Ishikawa (cell line): ENCODE measurements around the gene FSTL4.

ENCODE experiments used
- CEBPB ChIP-seq: IDR thresholded peaks from 2 replicates; pipeline ENCODE4 v1.6.1; 2012
- CREB1 ChIP-seq: IDR thresholded peaks from 2 replicates; pipeline ENCODE4 v1.6.1; 2012; ENCODE audit warnings: low read depth
- EGR1 ChIP-seq: IDR thresholded peaks from 2 replicates; pipeline ENCODE4 v1.6.1; 2012
- EP300 ChIP-seq: IDR thresholded peaks from 2 replicates; pipeline ENCODE4 v1.6.1; 2012; ENCODE audit warnings: borderline replicate concordance
- FOXM1 ChIP-seq: IDR thresholded peaks from 2 replicates; pipeline ENCODE4 v1.6.1; 2012; ENCODE audit warnings: low read depth, borderline replicate concordance
- MAX ChIP-seq: IDR thresholded peaks from 2 replicates; pipeline ENCODE4 v1.6.1; 2012
- NFIC ChIP-seq: IDR thresholded peaks from 2 replicates; pipeline ENCODE4 v1.6.1; 2012
- RAD21 ChIP-seq: IDR thresholded peaks from 2 replicates; pipeline ENCODE4 v1.6.1; 2012; ENCODE audit warnings: low read depth
- REST ChIP-seq: IDR thresholded peaks from 2 replicates; pipeline ENCODE4 v1.6.1; 2012; ENCODE audit warnings: low read depth, mild to moderate bottlenecking
- TAF1 ChIP-seq: IDR thresholded peaks from 2 replicates; pipeline ENCODE4 v1.6.1; 2012; ENCODE audit warnings: low read depth, mild to moderate bottlenecking
- TCF12 ChIP-seq: IDR thresholded peaks from 2 replicates; pipeline ENCODE4 v1.6.1; 2012; ENCODE audit warnings: low read depth
- TEAD4 ChIP-seq: IDR thresholded peaks from 2 replicates; pipeline ENCODE4 v1.6.1; 2012
- YY1 ChIP-seq: IDR thresholded peaks from 2 replicates; pipeline ENCODE4 v1.6.1; 2012; ENCODE audit warnings: low read depth
- ZBTB7A ChIP-seq: IDR thresholded peaks from 2 replicates; pipeline ENCODE4 v1.6.1; 2012; ENCODE audit warnings: low read depth
- TF ChIP-seq, protein P1 (sequence below): IDR thresholded peaks from 2 replicates; pipeline ENCODE4 v1.6.1; 2012

Gene FSTL4

DNA sequence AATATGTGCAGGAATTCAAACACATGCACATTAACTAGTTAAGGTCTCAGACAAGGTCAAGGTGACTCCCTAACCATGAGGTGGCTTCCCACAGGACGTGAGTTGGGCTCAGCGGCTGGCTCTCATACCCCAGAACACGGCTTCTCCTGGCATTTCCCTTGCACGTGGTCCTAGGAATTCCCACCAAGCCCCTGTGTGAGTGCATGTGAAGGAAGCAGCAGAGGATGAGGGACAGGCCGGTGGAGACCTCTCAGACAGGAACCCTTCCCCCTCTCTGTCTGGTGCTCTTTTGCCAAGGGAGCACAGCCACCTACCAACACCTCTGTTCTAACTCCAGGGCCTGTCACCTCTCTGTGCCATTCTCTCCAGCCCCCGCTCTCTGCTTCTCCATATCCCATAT lies 271.0 kb downstream of the FSTL4 start:
- TF ChIP-seq, protein P1, sequence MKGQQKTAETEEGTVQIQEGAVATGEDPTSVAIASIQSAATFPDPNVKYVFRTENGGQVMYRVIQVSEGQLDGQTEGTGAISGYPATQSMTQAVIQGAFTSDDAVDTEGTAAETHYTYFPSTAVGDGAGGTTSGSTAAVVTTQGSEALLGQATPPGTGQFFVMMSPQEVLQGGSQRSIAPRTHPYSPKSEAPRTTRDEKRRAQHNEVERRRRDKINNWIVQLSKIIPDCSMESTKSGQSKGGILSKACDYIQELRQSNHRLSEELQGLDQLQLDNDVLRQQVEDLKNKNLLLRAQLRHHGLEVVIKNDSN, result no peak
- TF ChIP-seq RAD21 (no peak), REST (no peak), NFIC (no peak), TCF12 (no peak), TAF1 (no peak), EGR1 (no peak), FOXM1 (no peak), ZBTB7A (no peak), MAX (no peak), TEAD4 (no peak), CREB1 (no peak), YY1 (no peak), CEBPB (no peak), EP300 (no peak)

DNA sequence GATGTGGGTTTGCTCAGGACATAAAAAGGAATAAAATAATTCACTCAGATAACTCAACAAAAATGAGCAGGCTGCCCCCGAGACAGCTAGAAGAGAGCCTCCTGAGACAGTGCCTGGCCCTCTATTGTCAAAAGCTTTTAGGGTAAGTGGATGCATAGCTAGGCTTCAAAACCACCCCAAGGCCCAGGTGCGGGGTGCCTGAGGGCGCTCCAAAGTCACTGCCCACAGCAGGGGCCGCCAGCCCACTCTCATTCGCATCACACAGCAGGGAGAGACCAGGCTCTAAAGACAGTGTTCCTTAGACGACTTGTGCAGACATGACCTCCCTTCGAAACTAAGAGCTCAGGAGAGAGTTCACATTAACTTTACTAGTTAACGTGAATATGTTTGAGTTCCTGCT lies 271.5 kb downstream of the FSTL4 start:
- no peak for TF ChIP-seq FOXM1
- no peak for TF ChIP-seq CREB1
- TF ChIP-seq YY1, result no peak

DNA sequence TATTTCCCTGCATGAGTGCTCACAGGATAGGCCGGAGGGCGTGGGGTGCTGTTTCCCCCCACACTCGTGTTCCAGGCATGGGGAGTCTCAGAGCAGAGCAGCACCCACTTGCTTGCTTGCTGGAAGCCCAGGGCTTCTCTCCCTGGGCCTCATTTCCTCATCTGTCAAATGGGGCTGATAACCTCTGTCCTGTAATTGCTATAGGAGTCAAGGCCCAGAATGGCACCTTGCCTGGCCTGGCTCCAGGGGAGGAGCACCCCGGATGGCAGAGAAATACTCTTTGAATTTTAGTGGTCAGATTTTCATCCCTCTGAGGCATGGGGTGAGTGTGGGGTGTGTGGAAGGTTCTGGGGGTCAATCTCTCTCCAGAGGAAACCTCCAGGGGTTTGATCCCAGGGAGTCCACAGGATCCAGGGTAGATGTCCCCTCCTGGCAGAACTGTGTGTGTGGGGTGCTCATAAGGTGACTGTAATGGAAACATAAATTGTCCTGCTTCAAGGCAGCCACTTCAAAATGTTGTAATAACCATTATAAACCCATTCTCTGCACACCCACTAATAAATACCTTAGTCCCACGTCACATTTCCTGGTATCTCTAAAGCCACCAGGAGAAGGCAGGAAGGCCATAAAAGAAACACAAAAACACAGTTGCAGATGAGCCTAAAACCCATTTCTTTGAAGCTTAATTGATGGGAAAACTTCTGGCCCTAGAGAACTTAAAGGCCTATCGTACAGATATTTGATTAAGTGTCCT lies 272.2 kb downstream of the FSTL4 start:
- TF ChIP-seq TAF1, result no peak
- no peak for TF ChIP-seq CREB1
- TF ChIP-seq NFIC, result no peak
- no peak for TF ChIP-seq RAD21
- no peak for TF ChIP-seq TEAD4
- TF ChIP-seq ZBTB7A, result no peak
- TF ChIP-seq EGR1, result no peak
- no peak for TF ChIP-seq FOXM1
- no peak for TF ChIP-seq TCF12

DNA sequence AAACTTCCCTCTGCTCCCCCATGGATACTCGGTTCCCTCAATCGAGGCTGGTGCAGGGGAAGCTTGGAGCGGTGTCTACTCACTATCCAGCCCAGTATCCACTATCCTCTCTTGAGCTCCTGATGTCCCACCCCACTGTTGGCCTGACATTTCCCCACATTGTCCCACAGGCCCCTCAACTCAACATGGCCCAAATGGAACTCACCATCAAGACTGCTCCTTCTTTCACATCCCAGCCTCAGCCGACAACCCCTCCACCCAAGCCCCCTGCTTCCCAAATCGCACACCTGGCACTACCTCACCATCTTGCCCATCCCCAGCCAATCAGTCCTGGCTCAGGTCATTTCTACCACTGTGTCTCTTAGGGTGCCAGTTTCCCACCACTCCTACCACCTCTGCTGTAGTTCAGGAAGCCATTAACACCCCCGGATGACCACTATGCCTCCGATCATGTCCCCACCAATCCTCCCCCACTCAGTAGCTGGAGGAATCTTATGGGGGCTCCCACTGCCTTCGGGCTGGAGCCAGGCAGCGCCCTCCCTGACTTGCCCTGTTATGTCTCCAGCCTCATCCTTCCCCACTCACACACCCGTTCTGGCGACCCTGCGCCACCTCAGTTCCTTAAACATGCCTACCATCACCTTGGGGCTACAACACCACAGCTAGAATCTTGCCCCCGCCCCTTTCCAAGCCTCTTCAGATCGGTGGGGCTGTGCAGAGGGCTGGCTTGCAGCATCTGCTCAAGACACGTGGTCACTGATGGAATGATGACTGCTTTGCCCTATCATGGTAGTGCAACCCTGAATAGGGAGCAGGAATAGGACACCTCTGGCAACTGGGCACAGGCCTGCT lies 273.6 kb downstream of the FSTL4 start:
- TF ChIP-seq TEAD4, result no peak
- TF ChIP-seq RAD21, result no peak

DNA sequence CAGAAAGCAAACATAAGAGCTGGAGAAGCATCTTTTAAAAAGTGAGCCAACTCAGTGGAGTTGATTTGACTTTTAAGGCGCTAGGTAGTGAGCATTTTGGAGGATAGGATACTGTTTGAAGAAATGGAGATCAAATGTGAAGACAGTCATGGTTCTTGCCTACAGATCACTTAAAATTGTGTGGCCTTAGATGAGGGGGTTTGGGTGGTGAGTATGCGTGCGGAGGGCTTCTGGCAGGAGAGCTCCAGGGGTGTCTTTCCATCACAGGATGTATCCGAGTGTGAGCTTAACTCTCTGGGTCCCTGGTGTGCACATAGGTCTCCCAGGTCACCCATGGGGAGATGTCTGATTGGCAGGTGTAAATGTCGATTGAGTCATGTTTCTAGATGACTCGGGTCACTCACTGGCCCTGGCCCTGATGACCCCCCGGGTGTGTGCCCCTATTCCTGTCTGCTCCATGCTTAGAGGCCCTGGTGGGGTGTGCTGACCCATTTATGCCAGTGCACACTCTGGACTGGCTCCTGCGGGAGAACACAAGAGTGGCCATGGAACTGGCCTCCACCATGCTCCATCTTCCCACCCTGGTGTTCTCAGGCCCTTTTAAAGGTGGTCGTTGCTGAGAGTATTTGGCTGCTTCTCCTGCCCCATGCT lies 274.4 kb downstream of the FSTL4 start:
- no peak for TF ChIP-seq TCF12
- TF ChIP-seq REST, result no peak

DNA sequence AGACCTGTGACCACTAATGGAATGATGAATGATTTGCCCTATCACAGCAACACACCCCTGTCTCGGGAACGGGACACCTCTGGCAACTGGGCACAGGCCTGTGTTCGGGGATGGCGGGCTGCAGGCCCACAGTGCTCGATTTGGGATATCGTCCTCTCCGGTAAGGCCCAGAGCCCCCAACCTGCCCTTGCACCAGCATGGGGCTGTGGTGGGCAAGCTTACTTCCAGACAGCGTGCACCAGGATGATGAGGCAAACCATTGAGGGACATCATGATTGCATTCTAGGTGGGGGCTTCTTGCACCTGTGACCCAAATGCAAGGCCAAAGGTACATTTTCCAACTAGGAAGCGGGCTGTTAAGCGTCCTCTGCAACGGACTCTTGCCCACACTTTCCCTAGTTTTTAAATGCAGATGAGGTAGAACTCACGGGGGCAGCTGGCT lies 275.4 kb downstream of the FSTL4 start:
- no peak for TF ChIP-seq YY1
- no peak for TF ChIP-seq NFIC
- TF ChIP-seq TEAD4, result no peak
- TF ChIP-seq RAD21, result no peak
- TF ChIP-seq, protein P1, result no peak
- TF ChIP-seq TAF1, result no peak
- TF ChIP-seq EGR1, result no peak
- TF ChIP-seq FOXM1, result no peak
- no peak for TF ChIP-seq ZBTB7A
- TF ChIP-seq EP300, result no peak
- TF ChIP-seq REST, result no peak
- TF ChIP-seq MAX, result no peak
- no peak for TF ChIP-seq TCF12
- TF ChIP-seq CREB1, result no peak
- TF ChIP-seq CEBPB, result no peak
